DMS53 treated with DMSO at 0.1 percent for 48 hours (cell line): Measurements from ENCODE around the gene CEP57L1.
"Not testable (repeated sequence)": the region's sequence is repeated elsewhere in the genome, so short reads cannot be mapped to it uniquely, and the experiment has no call there.

Experiments used
- DNase-seq: peaks from one replicate; lab custom pipeline; 2025; ENCODE audit not compliant: unreplicated experiment; lab: John Stamatoyannopoulos, UW

The CEP57L1 gene

GRCh38 chr6:109104512-109104911 is 9.2 kb downstream of the CEP57L1 start:
- DNase-seq, result no peak

- no peak for DNase-seq
Measured at GRCh38 chr6:109105681-109106080, 10.4 kb downstream of the CEP57L1 start.

- DNase-seq, result not testable (repeated sequence)
Measured at GRCh38 chr6:109109663-109110062, 14.4 kb downstream of the CEP57L1 start.

GRCh38 chr6:109112663-109113062 is 17.4 kb downstream of the CEP57L1 start:
- DNase-seq, result not testable (repeated sequence)

- DNase-seq, result no peak
Measured at GRCh38 chr6:109117346-109118035, 22.2 kb downstream of the CEP57L1 start.

DNA sequence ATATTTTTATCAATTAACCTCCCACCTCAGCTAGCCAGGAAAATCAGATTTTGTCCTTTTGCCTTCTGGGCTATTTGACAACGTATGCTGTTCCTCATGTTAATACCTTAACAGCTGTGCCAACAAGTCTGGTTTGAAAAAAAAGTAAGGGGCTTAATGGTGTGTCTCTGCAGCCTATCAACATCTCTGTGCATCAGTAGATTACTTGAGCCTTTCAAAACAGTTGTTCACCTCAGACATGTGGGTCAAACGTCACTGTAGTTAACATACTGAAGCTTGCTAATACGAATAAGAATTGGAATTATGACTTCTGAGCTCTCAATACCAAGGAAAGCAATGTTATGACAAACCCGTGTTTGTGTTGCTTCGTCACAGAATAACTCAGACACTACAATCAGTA is 23.0 kb downstream of the CEP57L1 start:
- DNase-seq, result no peak

- DNase-seq, result no peak
Measured at GRCh38 chr6:109118871-109119354, 23.6 kb downstream of the CEP57L1 start.

- DNase-seq, result no peak
Measured at GRCh38 chr6:109121411-109121810, 26.1 kb downstream of the CEP57L1 start.

DNA sequence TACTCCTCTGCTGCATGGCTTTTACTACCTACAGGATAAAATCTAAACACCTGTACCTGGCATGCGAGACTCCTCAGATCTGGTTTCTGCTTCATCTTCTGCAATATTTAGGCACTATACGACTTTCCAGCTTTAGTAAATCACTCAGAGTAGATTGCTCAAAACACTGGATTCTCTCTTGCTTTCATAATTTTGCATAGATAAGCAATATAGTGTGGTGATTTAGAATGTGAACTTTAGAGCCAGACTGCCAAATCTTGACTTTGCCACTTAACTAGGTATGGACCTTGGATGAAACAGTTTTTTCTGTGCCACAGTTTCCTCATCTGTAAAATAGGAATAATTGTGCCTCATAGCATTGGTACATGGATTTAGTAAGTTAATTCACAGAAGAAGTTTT is 28.9 kb downstream of the CEP57L1 start:
- DNase-seq, result no peak

DNA sequence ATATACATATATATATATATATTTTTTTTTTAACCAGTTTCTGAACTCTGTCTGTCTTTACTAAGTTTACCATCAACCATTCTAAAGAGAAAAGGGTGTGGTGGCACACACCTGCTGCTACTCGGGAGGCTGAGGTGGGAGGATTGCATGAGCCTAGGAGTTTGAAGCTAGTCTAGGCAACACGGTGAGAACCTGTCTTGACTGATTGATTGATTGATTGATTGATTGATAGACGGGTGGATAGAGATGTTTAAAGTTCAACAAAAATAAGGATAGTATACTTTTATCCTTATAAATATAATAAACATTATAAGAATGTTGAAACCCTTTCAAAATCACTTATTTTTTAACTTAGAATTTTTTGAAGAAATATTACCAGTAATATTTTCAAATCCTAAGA is 30.2 kb downstream of the CEP57L1 start:
- no peak for DNase-seq

GRCh38 chr6:109130065-109130464 is 34.8 kb downstream of the CEP57L1 start:
- DNase-seq, result no peak

GRCh38 chr6:109135600-109135999 is 40.3 kb downstream of the CEP57L1 start:
- DNase-seq, result not testable (repeated sequence)

GRCh38 chr6:109136039-109136438 is 40.7 kb downstream of the CEP57L1 start:
- DNase-seq, result not testable (repeated sequence)

GRCh38 chr6:109136530-109136929 is 41.2 kb downstream of the CEP57L1 start:
- not testable (repeated sequence) for DNase-seq

GRCh38 chr6:109139109-109139508 is 43.8 kb downstream of the CEP57L1 start:
- no peak for DNase-seq

- DNase-seq, result not testable (repeated sequence)
Measured at GRCh38 chr6:109142067-109142466, 46.8 kb downstream of the CEP57L1 start.

DNA sequence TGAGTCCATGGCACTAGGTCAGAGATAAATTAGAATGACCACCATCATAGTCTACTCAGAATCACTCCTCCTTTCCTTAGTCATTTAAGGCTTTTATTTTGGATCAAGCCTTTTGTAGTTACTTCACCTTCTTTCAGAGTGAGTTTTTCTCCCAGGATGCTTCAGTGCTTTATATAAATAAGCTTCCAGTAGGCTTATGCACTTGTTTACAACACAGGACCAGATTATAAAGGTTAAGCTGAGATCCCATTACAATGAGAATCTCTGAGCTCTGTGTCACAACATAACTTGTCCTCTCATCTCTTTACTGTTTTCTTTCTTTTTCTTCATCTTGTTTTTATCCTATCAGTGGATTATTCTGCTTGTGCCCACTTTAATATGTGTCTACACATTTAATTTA is 47.9 kb downstream of the CEP57L1 start:
- DNase-seq, result no peak

DNA sequence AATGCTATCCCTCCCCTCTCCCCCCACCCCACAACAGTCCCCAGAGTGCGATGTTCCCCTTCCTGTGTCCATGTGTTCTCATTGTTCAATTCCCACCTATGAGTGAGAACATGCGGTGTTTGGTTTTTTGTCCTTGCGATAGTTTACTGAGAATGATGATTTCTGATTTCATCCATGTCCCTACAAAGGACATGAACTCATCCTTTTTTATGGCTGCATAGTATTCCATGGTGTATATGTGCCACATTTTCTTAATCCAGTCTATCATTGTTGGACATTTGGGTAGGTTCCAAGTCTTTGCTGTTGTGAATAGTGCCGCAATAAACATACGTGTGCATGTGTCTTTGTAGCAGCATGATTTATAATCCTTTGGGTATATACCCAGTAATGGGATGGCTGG is 52.9 kb downstream of the CEP57L1 start:
- DNase-seq, result not testable (repeated sequence)

DNA sequence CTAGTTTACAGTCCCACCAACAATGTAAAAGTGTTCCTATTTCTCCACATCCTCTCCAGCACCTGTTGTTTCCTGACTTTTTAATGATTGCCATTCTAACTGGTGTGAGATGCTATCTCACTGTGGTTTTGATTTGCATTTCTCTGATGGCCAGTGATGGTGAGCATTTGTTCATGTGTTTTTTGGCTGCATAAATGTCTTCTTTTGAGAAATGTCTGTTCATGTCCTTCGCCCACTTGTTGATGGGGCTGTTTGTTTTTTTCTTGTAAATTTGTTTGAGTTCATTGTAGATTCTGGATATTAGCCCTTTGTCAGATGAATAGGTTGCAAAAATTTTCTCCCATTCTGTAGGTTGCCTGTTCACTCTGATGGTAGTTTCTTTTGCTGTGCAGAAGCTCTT is 53.4 kb downstream of the CEP57L1 start:
- not testable (repeated sequence) for DNase-seq

DNA sequence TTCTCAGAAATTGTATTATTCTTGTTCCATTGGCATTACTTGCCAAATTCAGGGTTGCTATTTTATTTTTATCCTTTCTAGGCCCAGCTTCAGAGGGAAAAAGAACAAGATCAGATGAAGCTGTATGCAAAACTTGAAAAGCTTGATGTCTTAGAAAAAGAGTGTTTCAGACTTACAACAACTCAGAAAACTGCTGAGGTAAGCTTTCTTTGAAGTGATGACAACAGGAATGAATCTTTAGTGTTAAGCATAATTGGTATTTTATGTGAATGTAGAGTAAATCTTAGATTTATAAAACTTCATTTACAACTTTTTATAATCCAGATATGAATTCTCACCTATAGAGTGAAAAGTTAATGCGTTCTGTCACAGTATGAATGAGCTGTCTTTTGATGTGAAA is 58.4 kb downstream of the CEP57L1 start:
- no peak for DNase-seq

- DNase-seq, result no peak
Measured at GRCh38 chr6:109164331-109164730, 69.0 kb downstream of the CEP57L1 start.

DNA sequence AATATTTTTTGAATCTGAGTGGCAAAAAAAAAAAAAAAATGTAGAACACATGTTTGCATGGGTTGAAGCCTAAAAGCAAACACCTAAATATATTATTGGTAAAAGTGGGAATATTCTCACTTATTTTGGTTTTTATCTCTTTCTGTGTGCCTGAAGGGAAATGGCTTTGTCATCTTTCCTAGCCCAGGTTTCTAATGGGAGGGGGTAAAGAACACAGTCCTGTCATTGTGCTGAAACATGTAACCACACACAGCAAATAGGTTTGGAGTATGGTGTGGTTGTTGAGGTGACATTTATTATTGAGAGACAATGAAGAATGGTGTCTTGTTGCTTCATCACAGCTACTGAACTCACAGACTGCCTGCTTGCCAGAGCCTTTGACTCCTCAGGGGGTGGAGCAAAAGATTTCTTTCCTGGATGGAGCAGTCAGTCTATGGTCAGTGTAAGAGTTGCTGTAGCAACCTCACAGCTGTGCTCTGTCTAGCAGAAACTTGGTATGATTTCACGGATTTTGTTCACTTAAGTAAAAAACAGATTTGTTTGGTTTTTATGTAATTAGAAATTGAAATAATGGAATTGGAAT is 70.2 kb downstream of the CEP57L1 start:
- no peak for DNase-seq

- DNase-seq, result no peak
Measured at GRCh38 chr6:109166673-109167072, 71.4 kb downstream of the CEP57L1 start.
